B cell (primary cell): ENCODE measurements around the gene LSM3. TPM values are rescaled to one million over a fixed set of nuclear protein-coding genes. Genes with fewer than 3 reads are reported as not detected.

ENCODE experiments used
- ATAC-seq: fragments of 200-7000 bp; cut with Tn5 transposase; one replicate; pipeline ENCODE4 v1.10.0; 2021; ENCODE audit warnings: low read depth, mild to moderate bottlenecking, moderate number of reproducible peaks, moderate library complexity
- CTCF ChIA-PET: fragments of 350-600 bp; sonication (Branson Sonifier 250); formaldehyde crosslinking; loops from one replicate; lab custom pipeline; 2021; ENCODE audit warnings: antibody characterized with exemption, inconsistent platforms; lab: Charles Lee
- POLR2A ChIA-PET: fragments of 350-600 bp; sonication (Branson Sonifier 250); formaldehyde crosslinking; loops from one replicate; lab custom pipeline; 2021; ENCODE audit warnings: antibody characterized with exemption; lab: Charles Lee
- DNase-seq: peaks from one replicate; pipeline ENCODE4 v3.0.0; 2013
- H2AFZ ChIP-seq: 2 replicates; pipeline ENCODE4 v1.6.1; 2012; ENCODE audit warnings: mild to moderate bottlenecking, low read depth, low read length; ENCODE audit not compliant: insufficient read depth, poor library complexity, severe bottlenecking
- H3K27ac ChIP-seq, 2 donors: 1 replicate in 1 of 2; 2 replicates in 1 of 2; pipeline ENCODE4 v1.5.1; 2012 to 2013; ENCODE audit warnings: low read length in 2 of 2, mild to moderate bottlenecking in 2 of 2, moderate library complexity in 1 of 2
- H3K27me3 ChIP-seq, 4 experiments: fragments of 200-600 bp in 1 of 4; sonication (generic) in 1 of 4; replicated peaks in 1 of 4; 1 replicate in 2 of 4; 2 replicates in 2 of 4; pipeline versions ENCODE4 v1.6.1 to v1.7.0; 2013 to 2016; ENCODE audit warnings: low read length in 3 of 4, mild to moderate bottlenecking in 2 of 4, mixed read lengths in 1 of 4, moderate library complexity in 1 of 4; ENCODE audit not compliant: insufficient read depth in 4 of 4, control insufficient read depth in 3 of 4; ENCODE audit errors: control extremely low read depth in 1 of 4
- H3K36me3 ChIP-seq, 2 experiments: replicated peaks in 1 of 2; 1 replicate in 1 of 2; 2 replicates in 1 of 2; pipeline versions ENCODE4 v1.6.1 to v1.7.1; 2013; ENCODE audit warnings: low read length in 1 of 2; ENCODE audit not compliant: insufficient read depth in 2 of 2, control insufficient read depth in 1 of 2; ENCODE audit errors: control extremely low read depth in 1 of 2, extremely low read depth in 1 of 2
- H3K4me1 ChIP-seq, 2 donors: fragments of 200-600 bp in 1 of 2; sonication (generic) in 1 of 2; 1 replicate in 1 of 2; 2 replicates in 1 of 2; pipeline versions ENCODE4 v1.5.1 to v1.6.1; 2013 to 2017; ENCODE audit warnings: low read length in 2 of 2; ENCODE audit not compliant: control insufficient read depth in 2 of 2, insufficient read depth in 2 of 2
- H3K4me2 ChIP-seq: replicated peaks from 2 replicates; pipeline ENCODE3; 2012; ENCODE audit warnings: mild to moderate bottlenecking, low read depth, low read length; ENCODE audit not compliant: poor library complexity, severe bottlenecking
- H3K4me3 ChIP-seq, 5 experiments: fragments of 200-600 bp in 1 of 5; sonication (generic) in 1 of 5; 1 replicate in 3 of 5; 2 replicates in 2 of 5; pipeline versions ENCODE4 v1.5.1 to v1.7.0; 2011 to 2016; ENCODE audit warnings: low read length in 4 of 5, mild to moderate bottlenecking in 4 of 5, low read depth in 2 of 5, control low read depth in 1 of 5, moderate library complexity in 1 of 5; ENCODE audit not compliant: insufficient read depth in 1 of 5; ENCODE audit errors: control extremely low read depth in 1 of 5, extremely low read depth in 1 of 5
- H3K79me2 ChIP-seq: fragments of 200-600 bp; sonication (generic); one replicate; pipeline ENCODE4 v1.6.0; 2016; ENCODE audit warnings: low read length; ENCODE audit not compliant: control insufficient read depth, insufficient read depth
- H3K9ac ChIP-seq: fragments of 200-600 bp; sonication (generic); 2 replicates; pipeline ENCODE4 v1.6.1; 2017; ENCODE audit warnings: mild to moderate bottlenecking, low read length, moderate library complexity
- H3K9me3 ChIP-seq, 3 donors: one replicate each; pipeline versions ENCODE4 v1.6.1 to v1.7.1; 2013; ENCODE audit warnings: low read length in 2 of 3; ENCODE audit not compliant: control insufficient read depth in 2 of 3, insufficient read depth in 1 of 3; ENCODE audit errors: control extremely low read depth in 1 of 3
- H4K20me1 ChIP-seq: 2 replicates; pipeline ENCODE4 v1.6.0; 2012; ENCODE audit warnings: mild to moderate bottlenecking, low read length; ENCODE audit not compliant: insufficient read depth, control insufficient read depth, poor library complexity, severe bottlenecking
- H3K27ac Mint-ChIP-seq: one replicate; pipeline ENCODE4 v1.8.0; 2021; ENCODE audit warnings: mixed read lengths
- H3K27me3 Mint-ChIP-seq: one replicate; pipeline ENCODE4 v1.8.0; 2021; ENCODE audit warnings: mixed read lengths
- H3K4me1 Mint-ChIP-seq: one replicate; pipeline ENCODE4 v1.8.0; 2021; ENCODE audit warnings: mixed read lengths
- H3K4me3 Mint-ChIP-seq: one replicate; pipeline ENCODE4 v1.8.0; 2021; ENCODE audit warnings: mixed read lengths
- H3K9me3 Mint-ChIP-seq: one replicate; pipeline ENCODE4 v1.8.0; 2022; ENCODE audit warnings: mixed read lengths; ENCODE audit not compliant: insufficient read depth
- CTCF ChIP-seq: fragments of 200-600 bp; IDR thresholded peaks from one replicate; pipeline ENCODE4 v1.8.0; 2022; ENCODE audit warnings: antibody characterized with exemption, mild to moderate bottlenecking
- EZH2 ChIP-seq: IDR thresholded peaks from 2 replicates; pipeline ENCODE4 v1.6.1; 2012; ENCODE audit warnings: borderline replicate concordance, low read depth, mild to moderate bottlenecking, moderate library complexity, low read length; ENCODE audit not compliant: insufficient read depth, poor library complexity, severe bottlenecking
- WGBS: methylation state at CpG from one replicate; pipeline ENCODE4 v1.1.5; 2013; ENCODE audit warnings: missing lambda C conversion rate; ENCODE audit not compliant: insufficient coverage; 5-methylcytosine and 5-hydroxymethylcytosine counted together
- intact Hi-C: fragments of 100-400 bp; cut with micrococcal nuclease; formaldehyde crosslinking; loops from one replicate; pipeline ENCODE4 v1.10.0; 2022
- polyA plus RNA-seq: library from polyadenylated mRNA; depleted of rRNA; stranded (reverse); fragments of >200 nt; gene quantifications from 2 replicates; pipeline ENCODE4 v1.2.3, GENCODE V29; 2012
- total RNA-seq, 2 donors: library from RNA; stranded (reverse); fragments of 120-200 nt in 1 of 2; gene quantifications; 1 replicate in 1 of 2; 2 replicates in 1 of 2; pipeline versions ENCODE4 v1.2.3 to v1.2.4, GENCODE V29; 2013 to 2022

LSM3 gene
- total and polyA plus RNA-seq, 2 donors (not counting 1 experiment from before 2014, with no cell fraction given): 2.8 to 10.0 TPM

- ChIA-PET POLR2A (no interaction called here), CTCF (interaction anchor here (0.9 kb wide), 1 partner anchor 12 kb away, joined by 3 read pairs; no protein-coding TSS in a partner anchor)
- Histone ChIP-seq H3K4me3 (no peak overlapping the region), H3K27ac (no peak overlapping the region), H3K4me1 (no peaks in the 10 kb centered on the region), H2AFZ (no peak overlapping the region), H4K20me1 (no peaks in the 10 kb centered on the region), H3K79me2 (no peaks in the 10 kb centered on the region), H3K27me3 (peaks cover 0 to 4% (median 0%) of the 10 kb centered on the region in 4 experiments), H3K4me2 (no peak overlapping the region), H3K9ac (no peak overlapping the region), H3K36me3 (no peaks in the 10 kb centered on the region), H3K9me3 (no peaks in the 10 kb centered on the region)
- WGBS: 87% methylated on average over 3 of the region's 5 CpGs
- Mint-ChIP-seq H3K4me3 (no peak overlapping the region), H3K4me1 (no peaks in the 10 kb centered on the region), H3K9me3 (no peaks in the 10 kb centered on the region), H3K27ac (no peak overlapping the region), H3K27me3 (peaks cover 26% of the 10 kb centered on the region)
- TF ChIP-seq CTCF (no peak), EZH2 (no peak)
- ATAC-seq (no peak), DNase-seq (no peak)
- intact Hi-C loops: no loop called here
Measured at GRCh38 chr3:14246414-14246813, 67.8 kb downstream of the LSM3 start.

- no peak overlapping the region for H3K27ac Mint-ChIP-seq
- 66% methylated on average over 2 of the region's 3 CpGs for WGBS
- H3K9ac ChIP-seq: no peak overlapping the region
- CTCF ChIA-PET: interaction anchor here (1.0 to 1.1 kb wide), 2 partner anchors 11 to 45 kb away, joined by 3 to 4 read pairs; no protein-coding TSS in a partner anchor
- H4K20me1 ChIP-seq: no peaks in the 10 kb centered on the region
- H2AFZ ChIP-seq: no peak overlapping the region
- H3K4me1 Mint-ChIP-seq: no peaks in the 10 kb centered on the region
- H3K4me3 ChIP-seq: no peak overlapping the region
- H3K36me3 ChIP-seq: no peaks in the 10 kb centered on the region
- no peak overlapping the region for H3K4me3 Mint-ChIP-seq
- peaks cover 23% of the 10 kb centered on the region for H3K27me3 Mint-ChIP-seq
- H3K9me3 Mint-ChIP-seq: no peaks in the 10 kb centered on the region
- DNase-seq (no peak), ATAC-seq (no peak)
- H3K9me3 ChIP-seq: no peaks in the 10 kb centered on the region
- TF ChIP-seq CTCF (no peak), EZH2 (no peak)
- intact Hi-C loops: no loop called here
- POLR2A ChIA-PET: no interaction called here
- H3K4me2 ChIP-seq: no peak overlapping the region
- H3K4me1 ChIP-seq: no peaks in the 10 kb centered on the region
- no peaks in the 10 kb centered on the region for H3K79me2 ChIP-seq
- H3K27ac ChIP-seq: no peak overlapping the region
- H3K27me3 ChIP-seq: peaks cover 0 to 4% (median 0%) of the 10 kb centered on the region in 4 experiments
Measured at GRCh38 chr3:14248477-14248848, 69.8 kb downstream of the LSM3 start.
